Measurements from ENCODE around the gene RALGPS2.

RALGPS2 gene

DNA sequence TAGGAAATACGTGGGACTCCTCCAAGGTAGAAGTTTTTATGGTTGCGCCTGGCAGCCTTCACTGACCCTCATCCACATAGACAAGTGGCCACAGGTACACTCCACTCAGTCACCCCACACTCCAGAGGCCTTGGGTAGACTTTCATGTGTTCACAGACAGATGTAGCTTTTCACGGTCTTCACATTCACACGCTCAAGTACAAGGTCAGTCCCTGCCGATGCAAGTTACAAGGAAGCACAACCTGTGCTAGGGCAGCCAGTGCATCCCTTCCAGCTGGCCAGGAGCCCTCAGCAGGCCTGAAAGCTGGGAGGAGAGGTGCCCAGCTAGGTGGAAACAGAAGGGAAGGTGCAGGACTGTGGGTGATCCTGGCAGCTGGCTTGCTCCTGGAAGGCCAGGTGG lies 245.1 kb downstream of the RALGPS2 start:
- no peak for DNase-seq
